ENCODE results near the gene CDHR4.

The CDHR4 gene

DNA sequence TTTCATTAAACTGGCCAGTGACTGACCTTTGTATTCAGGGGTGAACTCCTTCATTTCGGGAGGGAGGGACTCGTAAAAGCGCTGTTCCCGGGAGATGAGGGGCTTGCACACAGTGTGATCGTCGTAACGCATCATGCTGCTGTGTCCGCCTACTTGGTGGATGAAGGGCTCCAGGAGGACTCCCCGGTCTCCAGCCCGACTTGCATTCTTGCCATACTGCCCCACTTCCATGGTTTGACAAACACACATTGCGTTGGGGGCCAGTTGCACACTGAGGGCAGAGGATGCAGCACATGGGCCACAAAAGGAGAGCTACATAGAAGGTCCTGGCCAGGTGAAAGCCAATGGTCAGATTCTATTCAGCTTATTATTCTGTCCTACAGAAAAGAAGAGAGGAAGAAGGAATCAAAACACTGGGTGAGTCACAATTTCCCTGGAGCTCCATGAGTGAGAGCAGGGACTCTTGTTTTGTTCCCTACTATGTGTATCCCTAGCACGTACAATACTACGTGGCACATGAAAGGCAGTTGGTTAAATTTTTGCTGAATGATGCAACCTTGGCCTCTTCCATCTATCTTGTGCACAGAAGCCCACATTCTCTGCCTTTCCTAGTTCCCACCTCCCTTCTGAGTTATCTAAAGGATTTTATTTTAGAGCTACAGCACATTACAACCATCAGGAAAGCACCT lies 51.7 kb downstream of the CDHR4 start:
- Histone ChIP-seq H3K27me3 (no peaks in the 10 kb centered on the region), H3K4me3 (ENCODE audit: low read depth in 1 of 2, low read length in 1 of 2) (no peak overlapping the region), H3K9me3 (no peaks in the 10 kb centered on the region), H3K4me1 (ENCODE audit: control insufficient read depth in 1 of 2, insufficient read depth in 1 of 2, low read depth in 1 of 2, low read length in 1 of 2) (no peaks in the 10 kb centered on the region), H3K27ac (no peak overlapping the region), H3K36me3 (peaks cover 51% of the 10 kb centered on the region)
- no peak for TF ChIP-seq CTCF (IDR thresholded peaks at IDR 0.05)

DNA sequence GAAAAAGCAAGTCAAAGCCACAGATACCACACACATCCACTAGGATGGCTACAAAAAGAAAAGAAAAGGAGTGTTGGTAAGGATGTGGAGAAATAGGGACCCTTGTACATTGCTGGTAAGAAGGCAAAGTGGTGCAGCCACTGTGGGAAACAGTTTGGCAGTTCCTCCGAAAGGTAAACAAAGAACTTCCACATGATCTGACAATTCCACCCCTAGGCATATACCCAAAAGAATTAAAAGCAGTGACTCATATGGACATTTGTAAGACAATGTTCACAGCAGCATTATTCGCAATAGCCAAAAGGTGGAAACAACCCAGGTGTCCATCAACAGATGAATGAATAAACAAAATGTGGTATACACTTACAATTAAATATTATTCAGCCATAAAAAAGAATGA lies 53.7 kb downstream of the CDHR4 start:
- TF ChIP-seq CTCF (IDR thresholded peaks at IDR 0.05): no peak
- peaks cover 61% of the 10 kb centered on the region for H3K36me3 ChIP-seq

More for the DNA sequence above, 53.7 kb downstream of the CDHR4 start:
- Histone ChIP-seq H3K27ac (no peak overlapping the region), H3K4me3 (ENCODE audit: low read depth in 1 of 2, low read length in 1 of 2) (no peak overlapping the region), H3K27me3 (no peaks in the 10 kb centered on the region), H3K4me1 (ENCODE audit: control insufficient read depth in 1 of 2, insufficient read depth in 1 of 2, low read depth in 1 of 2, low read length in 1 of 2) (peaks cover 5% of the 10 kb centered on the region in 2 experiments), H3K9me3 (no peaks in the 10 kb centered on the region)

Measured in neutrophil (primary cell).